ENCODE measurements around the gene GANAB. TPM values are rescaled to one million over a fixed set of nuclear protein-coding genes. Genes with fewer than 3 reads are reported as not detected.

GANAB gene
- total RNA-seq, 1 experiment from 2014 or later, result 364 TPM

- Mint-ChIP-seq H3K4me3 (ENCODE audit: unreplicated experiment) (no peak overlapping the region), H3K4me1 (ENCODE audit: insufficient read depth, unreplicated experiment) (no peaks in the 10 kb centered on the region), H3K27ac (ENCODE audit: low read depth, unreplicated experiment) (peak overlapping the region; percentile 82), H3K9me3 (ENCODE audit: unreplicated experiment) (no peaks in the 10 kb centered on the region), H3K36me3 (ENCODE audit: insufficient read depth, unreplicated experiment) (peaks cover 94% of the 10 kb centered on the region), H3K27me3 (ENCODE audit: insufficient read depth, unreplicated experiment) (no peaks in the 10 kb centered on the region)
- TF ChIP-seq CTCF (IDR thresholded peaks at IDR 0.05; ENCODE audit: unreplicated experiment), result no peak
- ChIA-PET CTCF (no interaction called here), POLR2A (interaction anchor here (1.5 kb wide), 1 partner anchor 33 kb away, joined by 3 read pairs; no protein-coding TSS in a partner anchor)
- intact Hi-C loops (cut with micrococcal nuclease), result no loop called here
- no TSS peak for BruUV-seq (replicated peaks)
- no peak for DNase-seq (ENCODE audit: unreplicated experiment)
These were observed 13.9 kb downstream of the GANAB start for GRCh38 chr11:62632492-62632891.

GRCh38 chr11:62627713-62628112 is 18.7 kb downstream of the GANAB start:
- Mint-ChIP-seq H3K36me3 (ENCODE audit: insufficient read depth, unreplicated experiment) (peaks cover 65% of the 10 kb centered on the region), H3K27ac (ENCODE audit: low read depth, unreplicated experiment) (no peak overlapping the region), H3K4me3 (ENCODE audit: unreplicated experiment) (no peak overlapping the region), H3K9me3 (ENCODE audit: unreplicated experiment) (no peaks in the 10 kb centered on the region), H3K27me3 (ENCODE audit: insufficient read depth, unreplicated experiment) (no peaks in the 10 kb centered on the region), H3K4me1 (ENCODE audit: insufficient read depth, unreplicated experiment) (no peaks in the 10 kb centered on the region)
- no peak for DNase-seq (ENCODE audit: unreplicated experiment)
- POLR2A ChIA-PET, result no interaction called here
- CTCF ChIA-PET, result interaction anchor here (0.8 to 1.7 kb wide), 4 partner anchors 8 to 232 kb away, joined by 4 to 5 read pairs (median 4); no protein-coding TSS in a partner anchor
- intact Hi-C loops (cut with micrococcal nuclease), result no loop called here
- no TSS peak for BruUV-seq (replicated peaks)
- no peak for TF ChIP-seq CTCF (IDR thresholded peaks at IDR 0.05; ENCODE audit: unreplicated experiment)

GRCh38 chr11:62622476-62623089 is 23.8 kb downstream of the GANAB start:
- intact Hi-C loops (cut with micrococcal nuclease), result no loop called here
- Mint-ChIP-seq H3K9me3 (ENCODE audit: unreplicated experiment) (no peaks in the 10 kb centered on the region), H3K36me3 (ENCODE audit: insufficient read depth, unreplicated experiment) (peaks cover 50% of the 10 kb centered on the region), H3K4me3 (ENCODE audit: unreplicated experiment) (peak overlapping the region; percentile 97), H3K27ac (ENCODE audit: low read depth, unreplicated experiment) (peak overlapping the region; percentile 92), H3K27me3 (ENCODE audit: insufficient read depth, unreplicated experiment) (no peaks in the 10 kb centered on the region), H3K4me1 (ENCODE audit: insufficient read depth, unreplicated experiment) (peaks cover 12% of the 10 kb centered on the region)
- TSS peak; percentile 100 for BruUV-seq (replicated peaks)
- no peak for DNase-seq (ENCODE audit: unreplicated experiment)
- TF ChIP-seq CTCF (IDR thresholded peaks at IDR 0.05; ENCODE audit: unreplicated experiment), result no peak
- CTCF ChIA-PET, result interaction anchor here (0.6 to 2.5 kb wide), 9 partner anchors 9 to 227 kb away, joined by 3 to 17 read pairs (median 4); partner anchors contain the start of genes EML3, ROM1 and TUT1
- POLR2A ChIA-PET, result interaction anchor here (0.5 to 7.3 kb wide), 29 partner anchors 11 to 839 kb away, joined by 3 to 149 read pairs (median 7); partner anchors contain the start of genes AHNAK, C11orf98, CSKMT and EEF1G

GRCh38 chr11:62621567-62622470 is 24.6 kb downstream of the GANAB start, which contains the start of gene B3GAT3:
Gene B3GAT3 (minus strand): TSS chr11:62621986. CDS start chr11:62621947, 39 bp downstream.
- peak within 1 kb of the TSS; percentile 97 for H3K4me3 Mint-ChIP-seq (ENCODE audit: unreplicated experiment)
- H3K27ac Mint-ChIP-seq (ENCODE audit: low read depth, unreplicated experiment), result peak within 1 kb of the TSS; percentile 92
- intact Hi-C loops (cut with micrococcal nuclease), result loop anchor here (2.0 kb wide), 1 partner anchor 31 kb away; the partner anchor contains the start of gene TUT1
- CTCF ChIA-PET, result interaction anchor here (0.6 to 2.5 kb wide), 8 partner anchors 9 to 33 kb away, joined by 3 to 17 read pairs (median 4); partner anchors contain the start of genes EML3, ROM1 and TUT1
- TF ChIP-seq CTCF (IDR thresholded peaks at IDR 0.05; ENCODE audit: unreplicated experiment), result no peak
- peaks cover 12% of the 10 kb centered on the region for H3K4me1 Mint-ChIP-seq (ENCODE audit: insufficient read depth, unreplicated experiment)
- POLR2A ChIA-PET, result interaction anchor here (0.5 to 7.3 kb wide), 42 partner anchors 11 to 1696 kb away, joined by 3 to 149 read pairs (median 5); partner anchors contain the start of genes AHNAK, C11orf98, CSKMT and EEF1G
- no peaks in the 10 kb centered on the region for H3K27me3 Mint-ChIP-seq (ENCODE audit: insufficient read depth, unreplicated experiment)
- peaks cover 49% of the 10 kb centered on the region for H3K36me3 Mint-ChIP-seq (ENCODE audit: insufficient read depth, unreplicated experiment)
- BruUV-seq (replicated peaks), result no TSS peak
- DNase-seq (ENCODE audit: unreplicated experiment), result peak; percentile 98
- H3K9me3 Mint-ChIP-seq (ENCODE audit: unreplicated experiment), result no peaks in the 10 kb centered on the region
